Fibroblast of villous mesenchyme (primary cell): ENCODE data around the gene BSX. TPM values are rescaled to one million over a fixed set of nuclear protein-coding genes. Genes with fewer than 3 reads are reported as not detected.

Experiments
- DNase-seq: peaks from one replicate; pipeline ENCODE4 v3.0.0-alpha.2; 2010; ENCODE audit warnings: low read depth
- H3K4me3 ChIP-seq: 2 replicates; pipeline ENCODE4 v1.5.1; 2011; ENCODE audit warnings: low read depth, mild to moderate bottlenecking, low read length
- CTCF ChIP-seq: IDR thresholded peaks from 2 replicates; pipeline ENCODE4 v1.5.1; 2012; ENCODE audit warnings: low read depth, mild to moderate bottlenecking, low read length; ENCODE audit not compliant: insufficient read depth
- total RNA-seq: library from RNA; depleted of rRNA; stranded (reverse); fragments of >200 nt; gene quantifications from 2 replicates; pipeline ENCODE4 v1.2.3, GENCODE V29; 2012

The BSX gene
- total RNA-seq, 1 donor = not detected

GRCh38 chr11:122979103-122979814 is 2.4 kb downstream of the BSX start:
- no peak for DNase-seq
- TF ChIP-seq CTCF = no peak
- no peak overlapping the region for H3K4me3 ChIP-seq

DNA sequence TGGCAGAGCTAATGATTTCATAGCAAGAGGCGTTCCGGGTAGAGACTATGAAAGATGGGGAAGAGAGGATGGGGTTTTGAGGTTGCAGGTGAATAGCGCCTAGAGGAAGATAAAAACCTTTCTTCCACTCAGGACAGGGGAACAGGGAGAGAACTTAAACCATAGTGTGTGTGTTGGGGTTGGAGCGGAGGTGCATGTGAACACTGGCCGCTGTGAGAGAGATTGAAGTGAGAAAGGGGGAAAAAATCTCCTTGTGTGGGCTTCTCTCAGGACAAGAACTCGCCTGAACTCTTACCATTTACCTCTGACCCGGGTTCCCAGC is 3.4 kb downstream of the BSX start:
- H3K4me3 ChIP-seq = no peak overlapping the region
- TF ChIP-seq CTCF = no peak
- no peak for DNase-seq

DNA sequence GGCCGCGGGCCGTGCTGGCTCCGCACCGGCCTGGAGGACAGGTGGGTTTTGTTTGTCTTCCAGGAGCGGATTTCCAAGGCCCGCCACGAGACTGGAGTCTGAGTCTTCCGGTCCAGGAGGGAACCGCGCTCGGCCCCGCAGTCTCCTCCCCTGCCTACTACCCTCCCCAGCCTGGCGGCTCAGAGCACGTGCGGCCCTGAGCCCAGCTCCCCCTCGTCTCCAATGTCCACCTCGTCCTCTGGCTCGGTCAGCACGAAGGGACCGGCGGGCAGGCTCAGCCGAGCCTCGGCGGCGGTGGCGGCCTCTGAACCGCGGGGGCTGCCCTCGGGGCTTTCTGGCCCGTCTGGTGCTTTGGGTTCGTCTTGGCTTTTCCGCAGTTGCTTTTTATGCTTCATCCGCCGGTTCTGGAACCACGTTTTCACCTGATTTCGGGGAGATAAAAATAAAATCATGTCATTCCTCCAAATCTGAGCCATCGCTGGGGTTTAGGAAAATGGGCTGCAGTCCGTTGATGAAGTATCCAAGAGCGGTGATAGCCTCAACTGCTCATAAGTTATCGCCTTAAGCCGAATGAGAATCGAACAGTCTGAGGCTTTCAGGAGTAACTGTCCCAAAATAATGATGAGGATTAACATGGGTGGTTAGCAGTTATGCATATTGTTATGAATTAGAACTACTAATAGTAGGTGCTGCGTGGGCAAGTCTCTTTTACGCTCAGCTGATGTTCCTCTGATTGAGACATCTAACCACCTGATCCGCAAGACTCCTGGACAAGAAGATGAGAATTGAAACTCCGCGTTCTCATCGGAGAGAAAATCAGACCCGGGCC is 4.0 kb downstream of the BSX start:
- TF ChIP-seq CTCF = no peak
- DNase-seq = no peak
- no peak overlapping the region for H3K4me3 ChIP-seq

DNA sequence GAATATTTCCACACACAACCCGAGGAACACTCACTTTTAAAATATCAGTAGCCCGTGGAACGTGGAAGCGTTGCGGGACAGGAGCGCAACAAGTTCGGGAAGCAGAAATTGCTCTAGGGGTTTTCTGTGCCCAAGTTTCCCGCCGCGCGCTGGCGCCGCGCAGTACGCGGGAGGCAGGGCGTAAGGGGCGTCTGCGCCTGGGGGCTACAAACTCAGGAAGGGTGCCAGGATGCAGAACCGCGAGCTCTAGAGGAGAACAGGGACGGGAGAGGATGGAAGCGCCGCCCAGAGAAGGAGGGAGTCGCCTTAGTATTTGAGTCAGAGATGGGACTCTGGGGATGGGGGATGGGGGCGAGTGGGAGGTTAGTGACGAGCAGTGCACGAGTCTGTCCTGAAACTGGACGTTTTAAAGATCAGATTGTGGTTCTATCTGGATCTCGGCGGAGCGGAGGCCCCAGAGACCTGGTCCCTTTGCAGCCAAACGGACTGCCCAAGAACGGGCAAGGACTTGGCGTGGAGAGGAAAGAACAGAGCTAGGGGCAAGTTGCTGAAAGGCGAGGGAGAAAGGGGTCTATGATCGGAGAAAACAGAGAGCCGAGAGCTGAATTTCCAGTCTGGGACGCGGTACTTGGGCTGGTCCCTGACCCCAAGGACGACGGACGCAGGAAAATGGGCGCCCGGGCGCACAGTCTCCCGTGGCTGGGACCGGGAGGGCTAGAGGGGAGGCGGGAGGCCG is 4.7 kb downstream of the BSX start:
- DNase-seq = no peak
- TF ChIP-seq CTCF = no peak
- H3K4me3 ChIP-seq = no peak overlapping the region

- H3K4me3 ChIP-seq = no peak overlapping the region
- no peak for TF ChIP-seq CTCF
- no peak for DNase-seq
Observed at GRCh38 chr11:122976061-122976733, 5.4 kb downstream of the BSX start.

DNA sequence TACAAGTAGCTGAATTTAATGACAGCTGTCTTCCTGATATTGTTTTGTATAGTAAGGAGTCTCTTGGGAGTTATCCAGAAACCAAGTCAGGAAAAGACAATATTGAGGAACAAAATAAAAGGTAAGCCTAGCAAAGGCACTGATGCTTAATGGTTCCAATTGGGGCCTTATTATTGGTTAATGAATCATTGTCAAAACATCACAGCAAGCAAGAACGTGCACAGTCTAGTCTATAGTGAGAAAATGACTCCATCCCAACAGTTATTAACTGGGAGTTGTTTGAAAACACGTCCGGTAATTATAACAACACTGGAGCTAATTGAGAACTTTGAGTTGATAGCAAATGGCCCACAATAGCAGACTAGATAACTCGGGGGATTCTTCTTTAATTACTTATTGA is 17.7 kb downstream of the BSX start:
- no peak for DNase-seq
- H3K4me3 ChIP-seq = no peak overlapping the region
- no peak for TF ChIP-seq CTCF
